Coronary artery (tissue), 2 donors: Measurements from ENCODE around the gene RPL36.
"Not testable (repeated sequence)": the region's sequence is repeated elsewhere in the genome, so short reads cannot be mapped to it uniquely, and the experiment has no call there.

ENCODE experiments used
- DNase-seq: peaks from one replicate; pipeline ENCODE4 v3.0.0-alpha.2; 2017; ENCODE audit warnings: low spot score
- H3K27ac ChIP-seq, 2 donors: fragments of 200-600 bp; sonication (generic); one replicate each; pipeline ENCODE4 v1.5.1; 2016 to 2019
- H3K4me3 ChIP-seq: fragments of 200-600 bp; sonication (generic); 2 replicates; pipeline ENCODE4 v1.5.1; 2016; ENCODE audit warnings: mild to moderate bottlenecking, moderate library complexity
- TF ChIP-seq, protein P1 (sequence below): fragments of 200-600 bp; sonication (generic); IDR thresholded peaks from one replicate; pipeline ENCODE4 v1.5.1; 2019; ENCODE audit warnings: antibody characterized with exemption

RPL36 gene

DNA sequence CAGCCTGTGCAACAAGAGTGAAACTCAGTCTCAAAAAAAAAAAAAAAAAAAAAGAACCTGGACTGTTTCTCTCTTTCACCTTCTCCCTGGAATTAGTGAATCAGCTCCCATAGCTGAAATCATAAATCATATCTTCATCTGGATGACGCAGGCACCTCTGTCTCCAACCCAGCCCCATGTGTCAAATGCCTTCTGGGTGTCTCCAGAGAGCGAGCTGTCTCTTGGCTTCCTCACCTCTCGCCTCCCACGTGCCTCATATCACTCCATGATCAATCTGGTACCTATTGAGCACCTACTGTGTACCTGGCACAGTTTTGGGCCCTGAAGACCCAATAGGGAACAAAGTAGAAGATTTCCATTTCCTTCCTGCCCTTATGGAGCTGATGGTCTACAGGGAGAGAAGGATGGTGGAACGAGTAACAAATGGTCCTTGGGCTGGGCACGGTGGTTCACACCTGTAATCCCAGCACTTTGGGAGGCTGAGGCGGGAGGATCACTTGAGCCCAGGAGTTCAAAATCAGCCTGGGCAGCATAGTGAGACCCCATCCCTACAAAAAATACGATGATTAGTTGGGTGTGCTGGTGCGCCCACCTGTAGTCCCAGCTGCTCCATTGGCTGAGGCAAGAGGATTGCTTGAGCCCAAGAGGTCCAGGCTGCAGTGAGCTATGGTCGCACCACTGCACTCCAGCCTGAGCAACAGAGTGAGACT lies 6.8 kb upstream of the RPL36 start:
- peak; percentile 64 for DNase-seq
- TF ChIP-seq, protein P1, sequence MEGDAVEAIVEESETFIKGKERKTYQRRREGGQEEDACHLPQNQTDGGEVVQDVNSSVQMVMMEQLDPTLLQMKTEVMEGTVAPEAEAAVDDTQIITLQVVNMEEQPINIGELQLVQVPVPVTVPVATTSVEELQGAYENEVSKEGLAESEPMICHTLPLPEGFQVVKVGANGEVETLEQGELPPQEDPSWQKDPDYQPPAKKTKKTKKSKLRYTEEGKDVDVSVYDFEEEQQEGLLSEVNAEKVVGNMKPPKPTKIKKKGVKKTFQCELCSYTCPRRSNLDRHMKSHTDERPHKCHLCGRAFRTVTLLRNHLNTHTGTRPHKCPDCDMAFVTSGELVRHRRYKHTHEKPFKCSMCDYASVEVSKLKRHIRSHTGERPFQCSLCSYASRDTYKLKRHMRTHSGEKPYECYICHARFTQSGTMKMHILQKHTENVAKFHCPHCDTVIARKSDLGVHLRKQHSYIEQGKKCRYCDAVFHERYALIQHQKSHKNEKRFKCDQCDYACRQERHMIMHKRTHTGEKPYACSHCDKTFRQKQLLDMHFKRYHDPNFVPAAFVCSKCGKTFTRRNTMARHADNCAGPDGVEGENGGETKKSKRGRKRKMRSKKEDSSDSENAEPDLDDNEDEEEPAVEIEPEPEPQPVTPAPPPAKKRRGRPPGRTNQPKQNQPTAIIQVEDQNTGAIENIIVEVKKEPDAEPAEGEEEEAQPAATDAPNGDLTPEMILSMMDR = no peak
- H3K27ac ChIP-seq = no peak overlapping the region
- no peak overlapping the region for H3K4me3 ChIP-seq

DNA sequence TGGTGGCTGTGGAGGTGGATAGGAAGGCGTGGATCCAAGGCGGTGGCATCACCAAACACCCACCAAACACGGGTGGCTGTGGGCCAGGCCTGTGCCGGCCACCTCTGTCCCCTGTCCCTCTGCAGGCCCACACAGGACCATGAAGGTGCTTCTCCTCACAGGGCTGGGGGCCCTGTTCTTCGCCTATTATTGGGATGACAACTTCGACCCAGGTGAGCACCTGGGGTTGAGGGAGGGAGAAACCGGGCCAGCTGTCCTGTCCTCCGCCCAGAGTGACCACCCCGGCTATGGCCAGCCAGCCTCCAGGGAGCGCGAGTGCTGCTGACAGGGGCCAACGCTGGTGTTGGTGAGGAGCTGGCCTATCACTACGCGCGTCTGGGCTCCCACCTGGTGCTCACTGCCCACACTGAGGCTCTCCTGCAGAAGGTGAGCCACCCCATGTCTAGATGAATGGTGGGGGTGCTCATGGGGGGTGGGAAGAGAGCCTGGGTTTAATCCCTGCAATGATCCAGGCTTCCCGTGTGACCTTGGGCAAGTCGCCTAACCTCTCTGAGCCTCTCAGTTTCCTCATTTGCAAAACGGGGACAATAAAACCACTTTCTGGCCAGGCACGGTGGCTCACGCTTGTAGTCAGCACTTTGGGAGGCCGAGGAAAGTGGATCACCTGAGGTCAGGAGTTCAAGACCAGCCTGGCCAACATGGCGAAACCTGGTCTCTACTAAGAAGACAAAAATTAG lies 5.2 kb upstream of the RPL36 start:
- Histone ChIP-seq H3K27ac (no peak overlapping the region), H3K4me3 (no peak overlapping the region)
- TF ChIP-seq, protein P1 = no peak
- peak; percentile 76 for DNase-seq

DNA sequence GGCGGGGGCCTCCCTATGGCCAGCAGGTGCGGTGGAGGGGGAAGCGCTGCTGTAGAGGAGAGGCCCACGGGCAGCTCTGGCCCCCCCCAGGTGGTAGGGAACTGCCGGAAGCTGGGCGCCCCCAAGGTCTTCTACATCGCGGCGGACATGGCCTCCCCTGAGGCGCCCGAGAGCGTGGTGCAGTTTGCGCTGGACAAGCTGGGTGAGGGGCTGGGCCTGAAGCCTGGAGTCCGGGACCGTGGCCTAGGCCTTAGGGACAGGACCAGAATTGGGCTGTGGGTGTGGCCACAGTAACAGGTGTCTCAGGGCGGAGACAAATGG lies 3.8 kb upstream of the RPL36 start:
- TF ChIP-seq, protein P1 = no peak
- H3K4me3 ChIP-seq = peak overlapping the region; percentile 70
- peak; percentile 82 for DNase-seq
- peak overlapping the region; percentile 63 to 85 for H3K27ac ChIP-seq

DNA sequence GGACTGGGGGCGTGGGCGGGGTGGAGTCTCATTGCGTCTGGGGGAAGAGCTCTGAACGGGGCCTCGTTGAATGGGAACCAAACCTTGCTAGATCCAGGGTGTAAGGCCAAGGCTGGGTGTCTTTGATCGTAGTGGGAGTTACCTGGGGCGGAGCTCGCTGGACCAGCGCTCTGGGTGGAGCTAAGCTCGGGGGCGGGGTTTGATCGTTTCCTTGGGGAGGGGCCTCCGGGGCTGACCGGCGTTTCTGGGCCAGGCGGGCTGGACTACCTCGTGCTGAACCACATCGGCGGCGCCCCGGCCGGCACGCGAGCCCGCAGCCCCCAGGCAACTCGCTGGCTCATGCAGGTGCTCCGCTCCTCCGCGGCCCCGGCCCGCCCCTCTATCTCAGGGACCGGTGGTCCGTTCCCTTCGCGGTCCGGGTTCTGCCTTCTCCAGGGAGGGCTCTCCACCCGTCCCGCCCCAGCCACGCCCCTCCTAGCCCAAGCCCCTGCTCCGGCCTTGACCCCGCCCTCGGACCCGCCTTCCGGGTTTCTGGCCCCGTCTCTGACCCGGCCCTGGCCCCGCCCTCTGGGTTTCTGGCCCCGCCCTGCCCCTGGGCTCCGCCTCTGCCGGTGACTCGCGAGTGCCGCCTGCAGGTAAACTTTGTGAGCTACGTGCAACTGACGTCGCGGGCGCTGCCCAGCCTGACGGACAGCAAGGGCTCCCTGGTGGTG lies 3.3 kb upstream of the RPL36 start:
- Histone ChIP-seq H3K4me3 (peak overlapping the region; percentile 70), H3K27ac (peak overlapping the region; percentile 63 to 85)
- TF ChIP-seq, protein P1 = peak; percentile 83
- DNase-seq = peak; percentile 96

DNA sequence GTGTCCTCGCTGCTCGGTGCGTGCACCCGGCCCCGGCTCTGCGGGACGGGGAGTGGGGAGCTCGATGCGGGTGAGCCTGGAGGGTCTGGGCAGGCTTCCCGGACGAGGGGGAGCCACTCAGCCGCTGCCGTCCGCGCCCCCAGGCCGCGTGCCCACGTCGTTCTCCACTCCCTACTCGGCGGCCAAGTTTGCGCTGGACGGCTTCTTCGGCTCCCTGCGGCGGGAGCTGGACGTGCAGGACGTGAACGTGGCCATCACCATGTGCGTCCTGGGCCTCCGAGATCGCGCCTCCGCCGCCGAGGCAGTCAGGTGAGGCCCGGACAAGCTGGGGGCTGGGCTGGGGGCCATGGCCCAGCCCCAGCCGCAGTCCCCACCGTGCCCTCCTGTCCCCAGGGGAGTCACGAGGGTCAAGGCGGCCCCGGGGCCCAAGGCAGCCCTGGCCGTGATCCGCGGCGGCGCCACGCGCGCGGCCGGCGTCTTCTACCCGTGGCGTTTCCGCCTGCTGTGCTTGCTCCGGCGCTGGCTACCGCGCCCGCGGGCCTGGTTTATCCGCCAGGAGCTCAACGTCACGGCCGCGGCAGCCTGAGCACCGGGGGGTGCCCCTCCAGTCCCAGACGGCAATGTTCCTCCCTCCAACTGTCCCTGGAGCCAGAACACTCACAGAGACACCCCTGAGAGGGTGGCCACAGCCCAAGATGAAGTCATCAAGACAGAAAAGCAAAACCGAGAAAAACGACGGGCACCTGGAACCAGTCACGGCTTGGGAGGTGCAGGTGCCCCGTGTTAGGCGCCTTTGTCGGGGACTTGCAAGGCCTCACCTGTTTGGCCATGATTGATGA lies 2.5 kb upstream of the RPL36 start:
- TF ChIP-seq, protein P1 = no peak
- peak; percentile 75 for DNase-seq
- peak overlapping the region; percentile 63 to 85 for H3K27ac ChIP-seq
- peak overlapping the region; percentile 70 for H3K4me3 ChIP-seq

DNA sequence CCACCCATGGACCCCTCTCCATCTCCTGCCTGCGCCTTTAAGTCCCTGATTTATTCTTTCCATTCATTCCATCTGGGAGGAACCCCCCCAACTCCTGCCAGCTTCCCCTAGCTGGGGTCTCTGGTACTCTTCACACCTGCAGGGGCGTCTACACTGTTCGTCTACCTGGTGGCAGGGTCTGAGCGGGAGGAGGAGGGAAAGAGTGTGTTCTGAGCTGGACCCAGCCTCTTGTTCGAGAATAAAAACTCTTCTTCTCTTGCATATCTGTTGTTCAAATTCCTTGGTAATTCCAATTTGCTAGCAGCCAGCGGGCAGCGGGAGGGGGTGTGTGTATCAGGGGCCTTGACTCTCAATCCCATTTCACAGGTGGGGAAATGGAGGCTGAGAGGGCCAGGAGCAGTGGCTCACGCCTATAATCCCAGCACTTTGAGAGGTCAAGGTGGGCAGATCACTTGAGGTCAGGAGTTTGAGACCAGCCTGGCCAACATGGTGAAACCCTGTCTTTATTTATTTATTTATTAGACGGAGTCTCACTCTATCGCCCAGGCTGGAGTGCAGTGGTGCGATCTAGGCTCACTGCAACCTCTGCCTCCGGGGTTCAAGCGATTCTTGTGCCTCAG lies 1.7 kb upstream of the RPL36 start:
- peak; percentile 72 for DNase-seq
- not testable (repeated sequence) for H3K4me3 ChIP-seq, H3K27ac ChIP-seq
